ENCODE data around the gene TPD52L1.

The TPD52L1 gene

DNA sequence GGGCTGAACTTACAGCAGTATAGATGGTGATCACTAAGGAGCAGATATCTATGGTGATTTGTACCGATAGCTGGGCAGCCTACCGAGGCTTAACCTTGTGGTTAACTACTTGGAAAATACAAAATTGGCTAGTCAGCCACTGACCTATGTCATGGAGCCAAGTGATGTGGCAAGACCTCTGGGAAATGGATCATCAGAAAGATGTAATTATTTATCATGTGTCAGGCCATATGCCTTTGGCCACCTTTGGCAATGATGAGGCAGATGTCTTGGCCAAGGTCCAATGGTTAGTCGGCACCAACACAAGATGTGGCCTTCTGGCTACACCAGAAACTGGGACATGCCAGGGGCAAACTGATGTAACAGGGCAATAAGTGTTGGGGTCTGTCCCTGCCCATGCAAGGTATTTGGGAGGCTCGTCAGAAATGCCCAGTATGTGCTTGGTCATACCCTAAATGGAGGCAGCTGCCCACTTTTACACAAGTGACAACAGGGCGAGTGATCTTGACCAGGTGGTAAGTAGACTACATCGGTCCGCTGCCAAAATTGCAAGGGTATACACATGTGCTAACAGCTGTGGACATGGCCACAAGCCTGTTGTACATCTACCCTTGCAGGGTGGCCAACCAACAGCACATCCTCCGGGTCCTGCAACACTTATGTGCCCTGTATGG is 118.0 kb downstream of the TPD52L1 start:
- TF ChIP-seq, protein P1, sequence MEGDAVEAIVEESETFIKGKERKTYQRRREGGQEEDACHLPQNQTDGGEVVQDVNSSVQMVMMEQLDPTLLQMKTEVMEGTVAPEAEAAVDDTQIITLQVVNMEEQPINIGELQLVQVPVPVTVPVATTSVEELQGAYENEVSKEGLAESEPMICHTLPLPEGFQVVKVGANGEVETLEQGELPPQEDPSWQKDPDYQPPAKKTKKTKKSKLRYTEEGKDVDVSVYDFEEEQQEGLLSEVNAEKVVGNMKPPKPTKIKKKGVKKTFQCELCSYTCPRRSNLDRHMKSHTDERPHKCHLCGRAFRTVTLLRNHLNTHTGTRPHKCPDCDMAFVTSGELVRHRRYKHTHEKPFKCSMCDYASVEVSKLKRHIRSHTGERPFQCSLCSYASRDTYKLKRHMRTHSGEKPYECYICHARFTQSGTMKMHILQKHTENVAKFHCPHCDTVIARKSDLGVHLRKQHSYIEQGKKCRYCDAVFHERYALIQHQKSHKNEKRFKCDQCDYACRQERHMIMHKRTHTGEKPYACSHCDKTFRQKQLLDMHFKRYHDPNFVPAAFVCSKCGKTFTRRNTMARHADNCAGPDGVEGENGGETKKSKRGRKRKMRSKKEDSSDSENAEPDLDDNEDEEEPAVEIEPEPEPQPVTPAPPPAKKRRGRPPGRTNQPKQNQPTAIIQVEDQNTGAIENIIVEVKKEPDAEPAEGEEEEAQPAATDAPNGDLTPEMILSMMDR (IDR thresholded peaks at IDR 0.05; ENCODE audit: insufficient read depth, low read length, poor library complexity, severe bottlenecking): no peak
- no peaks in the 10 kb centered on the region for H3K27me3 ChIP-seq (replicated peaks; ENCODE audit: control insufficient read depth, insufficient read depth, low read length)
- peaks cover 5% of the 10 kb centered on the region for H3K36me3 ChIP-seq (ENCODE audit: control insufficient read depth, insufficient read depth, low read length)
- H3K4me3 ChIP-seq (replicated peaks; ENCODE audit: low read depth, low read length): no peak overlapping the region
- DNase-seq (ENCODE audit: extremely low read depth, insufficient read length): no peak

DNA sequence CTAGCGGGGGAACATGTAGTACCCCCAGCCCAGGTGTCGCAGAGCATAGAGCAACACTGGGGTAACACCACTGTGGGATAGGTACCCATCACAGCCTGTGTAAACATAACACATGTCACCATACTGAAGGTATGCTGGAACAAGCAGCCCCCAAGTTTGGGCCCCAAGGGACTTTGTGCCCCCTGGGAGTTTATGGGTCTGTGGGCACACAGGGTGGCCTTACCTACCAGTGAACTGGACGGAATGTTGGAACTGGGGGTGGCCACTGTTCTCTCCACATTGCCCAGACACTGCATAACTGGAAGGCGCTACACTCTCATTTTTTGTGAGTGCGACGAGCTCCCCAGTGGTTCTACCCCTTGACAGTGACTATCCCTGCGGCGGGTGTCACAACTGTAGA is 119.7 kb downstream of the TPD52L1 start:
- Histone ChIP-seq H3K36me3 (ENCODE audit: control insufficient read depth, insufficient read depth, low read length) (peaks cover 5% of the 10 kb centered on the region), H3K4me3 (replicated peaks; ENCODE audit: low read depth, low read length) (no peak overlapping the region), H3K27me3 (replicated peaks; ENCODE audit: control insufficient read depth, insufficient read depth, low read length) (no peaks in the 10 kb centered on the region)
- TF ChIP-seq, protein P1 (IDR thresholded peaks at IDR 0.05; ENCODE audit: insufficient read depth, low read length, poor library complexity, severe bottlenecking): no peak
- no peak for DNase-seq (ENCODE audit: extremely low read depth, insufficient read length)

DNA sequence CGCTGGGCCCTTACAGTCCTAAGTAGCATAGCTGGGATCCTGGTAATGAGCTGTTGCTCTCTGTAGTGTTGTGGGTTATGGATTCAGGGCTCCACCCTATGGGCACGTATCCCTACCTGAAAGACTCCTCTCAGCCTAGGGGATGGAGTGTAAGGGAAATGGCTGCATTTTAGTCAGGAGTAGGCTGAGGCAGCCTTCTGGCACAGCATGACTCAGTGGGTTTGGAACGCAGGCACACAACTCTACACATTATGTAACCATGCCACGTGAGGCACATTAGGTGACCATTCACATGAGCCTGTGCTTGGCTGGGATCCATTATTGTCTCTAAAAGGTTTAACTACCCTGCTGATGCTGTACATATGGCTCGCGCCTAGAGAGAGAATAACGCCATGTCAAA is 120.4 kb downstream of the TPD52L1 start:
- TF ChIP-seq, protein P1 (IDR thresholded peaks at IDR 0.05; ENCODE audit: insufficient read depth, low read length, poor library complexity, severe bottlenecking): no peak
- Histone ChIP-seq H3K36me3 (ENCODE audit: control insufficient read depth, insufficient read depth, low read length) (peaks cover 5% of the 10 kb centered on the region), H3K27me3 (replicated peaks; ENCODE audit: control insufficient read depth, insufficient read depth, low read length) (no peaks in the 10 kb centered on the region), H3K4me3 (replicated peaks; ENCODE audit: low read depth, low read length) (no peak overlapping the region)
- DNase-seq (ENCODE audit: extremely low read depth, insufficient read length): no peak

DNA sequence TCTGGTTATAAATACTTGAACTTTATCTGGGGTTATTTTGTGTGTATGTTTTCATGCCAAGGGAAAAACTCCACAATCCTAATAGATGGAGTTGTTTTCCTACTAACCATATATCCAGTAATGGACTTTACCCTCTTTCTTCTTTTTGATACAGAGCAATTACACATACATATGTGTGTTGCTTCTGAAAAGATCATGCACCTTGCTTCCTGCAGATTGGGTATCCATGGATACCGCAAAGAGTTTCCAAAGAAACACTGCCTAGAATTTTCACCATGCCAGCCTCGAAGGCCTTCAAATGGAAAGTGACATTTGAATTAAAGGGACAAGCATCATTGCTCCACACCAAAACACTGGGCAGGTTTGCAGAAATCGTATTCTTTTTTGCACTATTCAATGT is 121.4 kb downstream of the TPD52L1 start:
- H3K36me3 ChIP-seq (ENCODE audit: control insufficient read depth, insufficient read depth, low read length): peaks cover 5% of the 10 kb centered on the region
- H3K27me3 ChIP-seq (replicated peaks; ENCODE audit: control insufficient read depth, insufficient read depth, low read length): no peaks in the 10 kb centered on the region
- TF ChIP-seq, protein P1 (IDR thresholded peaks at IDR 0.05; ENCODE audit: insufficient read depth, low read length, poor library complexity, severe bottlenecking): no peak
- no peak overlapping the region for H3K4me3 ChIP-seq (replicated peaks; ENCODE audit: low read depth, low read length)
- no peak for DNase-seq (ENCODE audit: extremely low read depth, insufficient read length)

DNA sequence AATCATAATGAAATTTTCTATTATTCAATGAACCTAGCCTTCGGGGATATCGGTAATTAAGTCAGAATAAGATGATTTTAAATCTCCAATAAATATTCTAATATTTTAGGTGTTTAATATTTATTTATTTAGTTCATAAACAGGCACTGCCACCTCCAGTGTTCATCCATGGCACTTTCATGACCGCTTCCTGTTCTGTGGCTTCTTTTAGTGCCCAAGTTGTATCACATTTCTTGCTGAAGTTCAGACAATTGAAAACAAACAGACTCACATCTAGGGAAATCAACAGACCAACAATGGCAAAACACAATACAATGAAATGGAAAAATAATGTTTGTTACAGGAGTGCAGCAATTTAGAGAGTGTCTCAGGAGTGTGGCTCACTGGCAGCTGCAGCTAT is 122.2 kb downstream of the TPD52L1 start:
- Histone ChIP-seq H3K4me3 (replicated peaks; ENCODE audit: low read depth, low read length) (no peak overlapping the region), H3K27me3 (replicated peaks; ENCODE audit: control insufficient read depth, insufficient read depth, low read length) (no peaks in the 10 kb centered on the region), H3K36me3 (ENCODE audit: control insufficient read depth, insufficient read depth, low read length) (peaks cover 8% of the 10 kb centered on the region)
- DNase-seq (ENCODE audit: extremely low read depth, insufficient read length): no peak
- TF ChIP-seq, protein P1 (IDR thresholded peaks at IDR 0.05; ENCODE audit: insufficient read depth, low read length, poor library complexity, severe bottlenecking): no peak

DNA sequence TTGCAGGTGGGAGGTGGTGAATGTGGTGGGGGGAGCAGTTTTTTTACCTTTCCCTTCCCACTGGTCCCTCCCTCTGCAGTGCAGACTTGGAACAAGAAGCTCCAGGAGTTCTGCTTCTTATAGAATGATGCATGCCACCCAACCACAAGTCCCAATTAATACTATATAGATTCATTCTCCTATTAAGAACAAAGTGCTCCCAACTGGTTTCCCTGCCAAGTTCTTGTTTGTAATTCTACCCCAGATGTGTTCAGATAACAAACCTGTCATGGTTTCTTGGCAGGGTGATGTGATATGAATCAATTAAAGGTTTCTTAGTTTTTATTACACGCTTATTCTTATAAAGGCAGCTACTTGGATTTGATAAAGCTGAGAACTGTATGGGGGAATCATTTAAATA is 124.3 kb downstream of the TPD52L1 start:
- Histone ChIP-seq H3K36me3 (ENCODE audit: control insufficient read depth, insufficient read depth, low read length) (peaks cover 7% of the 10 kb centered on the region), H3K27me3 (replicated peaks; ENCODE audit: control insufficient read depth, insufficient read depth, low read length) (no peaks in the 10 kb centered on the region), H3K4me3 (replicated peaks; ENCODE audit: low read depth, low read length) (no peak overlapping the region)
- TF ChIP-seq, protein P1 (IDR thresholded peaks at IDR 0.05; ENCODE audit: insufficient read depth, low read length, poor library complexity, severe bottlenecking): no peak
- no peak for DNase-seq (ENCODE audit: extremely low read depth, insufficient read length)

Measured in GM06990 (cell line).